Endothelial cell of umbilical vein (primary cell): ENCODE results near the gene SDCCAG8.

Experiments
- EZH2 ChIP-seq: IDR thresholded peaks from 2 replicates; pipeline ENCODE4 v1.6.1; 2012; ENCODE audit warnings: borderline replicate concordance, low read depth, mild to moderate bottlenecking, moderate library complexity, low read length, inconsistent platforms; ENCODE audit not compliant: severe bottlenecking
- FOS ChIP-seq: IDR thresholded peaks from 2 replicates; pipeline ENCODE4 v1.6.1; 2011; ENCODE audit warnings: mild to moderate bottlenecking, low read length, moderate library complexity, borderline replicate concordance; ENCODE audit not compliant: insufficient read depth
- POLR2A ChIP-seq: IDR thresholded peaks from 2 replicates; pipeline ENCODE4 v1.6.1; 2012; ENCODE audit warnings: low read depth, mild to moderate bottlenecking, control low read depth, low read length
- POLR2AphosphoS5 ChIP-seq: IDR thresholded peaks from 2 replicates; pipeline ENCODE4 v1.6.1; 2012; ENCODE audit warnings: low read depth, mild to moderate bottlenecking, control low read depth, low read length, moderate library complexity; ENCODE audit not compliant: insufficient read depth
- TF ChIP-seq, protein P1 (sequence below), 2 donors: IDR thresholded peaks; 1 replicate in 1 of 2; 2 replicates in 1 of 2; pipeline ENCODE4 v1.5.1; 2011; ENCODE audit warnings: low read length in 2 of 2, mild to moderate bottlenecking in 2 of 2, moderate library complexity in 2 of 2, control low read depth in 1 of 2, inconsistent platforms in 1 of 2, low read depth in 1 of 2; ENCODE audit not compliant: insufficient read depth in 1 of 2; ENCODE audit errors: extremely low read depth in 1 of 2
- TF ChIP-seq, protein P2 (sequence below): IDR thresholded peaks from 2 replicates; pipeline ENCODE4 v1.6.1; 2011; ENCODE audit not compliant: insufficient read depth, insufficient read length

DNA sequence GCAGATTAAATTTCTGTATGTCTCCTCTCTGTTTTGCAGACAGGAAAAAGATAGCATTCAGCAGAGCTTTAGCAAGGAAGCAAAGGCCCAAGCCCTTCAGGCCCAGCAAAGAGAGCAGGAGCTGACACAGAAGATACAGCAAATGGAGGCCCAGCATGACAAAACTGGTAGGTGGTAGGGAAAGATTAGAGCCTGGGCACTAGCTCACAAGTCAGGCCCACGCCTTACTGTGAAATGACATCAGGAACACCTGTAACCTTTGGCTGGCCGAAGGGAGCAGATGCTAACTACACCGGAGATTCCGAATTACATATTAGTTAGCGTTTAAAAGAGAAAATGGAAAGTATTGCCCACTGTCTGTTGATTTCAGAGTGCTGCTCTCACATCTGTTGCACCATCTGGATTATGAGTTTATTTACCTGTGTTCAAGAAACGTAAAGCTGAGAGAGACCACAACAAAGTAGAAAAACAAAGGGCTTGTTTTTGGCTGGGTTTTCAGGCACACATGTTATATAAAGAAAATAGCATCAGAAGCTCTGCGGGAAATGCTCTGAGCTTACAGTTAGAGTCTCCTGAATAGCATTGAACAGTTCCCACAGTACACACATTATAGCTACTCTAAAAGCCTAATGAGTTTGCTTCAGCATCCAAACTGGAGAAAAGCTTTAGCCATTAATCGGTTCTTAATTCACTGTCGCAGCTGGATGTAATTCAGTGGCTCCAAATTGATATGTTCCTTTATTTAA lies 160.0 kb downstream of the SDCCAG8 start:
- TF ChIP-seq POLR2AphosphoS5 (no peak), EZH2 (no peak), POLR2A (no peak), FOS (no peak)
- TF ChIP-seq, protein P1, sequence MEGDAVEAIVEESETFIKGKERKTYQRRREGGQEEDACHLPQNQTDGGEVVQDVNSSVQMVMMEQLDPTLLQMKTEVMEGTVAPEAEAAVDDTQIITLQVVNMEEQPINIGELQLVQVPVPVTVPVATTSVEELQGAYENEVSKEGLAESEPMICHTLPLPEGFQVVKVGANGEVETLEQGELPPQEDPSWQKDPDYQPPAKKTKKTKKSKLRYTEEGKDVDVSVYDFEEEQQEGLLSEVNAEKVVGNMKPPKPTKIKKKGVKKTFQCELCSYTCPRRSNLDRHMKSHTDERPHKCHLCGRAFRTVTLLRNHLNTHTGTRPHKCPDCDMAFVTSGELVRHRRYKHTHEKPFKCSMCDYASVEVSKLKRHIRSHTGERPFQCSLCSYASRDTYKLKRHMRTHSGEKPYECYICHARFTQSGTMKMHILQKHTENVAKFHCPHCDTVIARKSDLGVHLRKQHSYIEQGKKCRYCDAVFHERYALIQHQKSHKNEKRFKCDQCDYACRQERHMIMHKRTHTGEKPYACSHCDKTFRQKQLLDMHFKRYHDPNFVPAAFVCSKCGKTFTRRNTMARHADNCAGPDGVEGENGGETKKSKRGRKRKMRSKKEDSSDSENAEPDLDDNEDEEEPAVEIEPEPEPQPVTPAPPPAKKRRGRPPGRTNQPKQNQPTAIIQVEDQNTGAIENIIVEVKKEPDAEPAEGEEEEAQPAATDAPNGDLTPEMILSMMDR (IDR thresholded peaks at IDR 0.05; ENCODE audit: extremely low read depth in 1 of 2, insufficient read depth in 1 of 2, low read depth in 1 of 2, low read length in 2 of 2): no peak
- TF ChIP-seq, protein P2, sequence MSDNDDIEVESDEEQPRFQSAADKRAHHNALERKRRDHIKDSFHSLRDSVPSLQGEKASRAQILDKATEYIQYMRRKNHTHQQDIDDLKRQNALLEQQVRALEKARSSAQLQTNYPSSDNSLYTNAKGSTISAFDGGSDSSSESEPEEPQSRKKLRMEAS: no peak
